GM19467 (cell line): ENCODE measurements around the gene RALGDS.
"Not testable (repeated sequence)": the region's sequence is repeated elsewhere in the genome, so short reads cannot be mapped to it uniquely, and the experiment has no call there.

Experiments
- ATAC-seq: cut with Tn5 transposase; IDR thresholded peaks from one replicate; pipeline ENCODE4 v1.9.1; 2021; ENCODE audit warnings: mild to moderate bottlenecking, moderate library complexity; ENCODE audit not compliant: unreplicated experiment

Gene RALGDS

DNA sequence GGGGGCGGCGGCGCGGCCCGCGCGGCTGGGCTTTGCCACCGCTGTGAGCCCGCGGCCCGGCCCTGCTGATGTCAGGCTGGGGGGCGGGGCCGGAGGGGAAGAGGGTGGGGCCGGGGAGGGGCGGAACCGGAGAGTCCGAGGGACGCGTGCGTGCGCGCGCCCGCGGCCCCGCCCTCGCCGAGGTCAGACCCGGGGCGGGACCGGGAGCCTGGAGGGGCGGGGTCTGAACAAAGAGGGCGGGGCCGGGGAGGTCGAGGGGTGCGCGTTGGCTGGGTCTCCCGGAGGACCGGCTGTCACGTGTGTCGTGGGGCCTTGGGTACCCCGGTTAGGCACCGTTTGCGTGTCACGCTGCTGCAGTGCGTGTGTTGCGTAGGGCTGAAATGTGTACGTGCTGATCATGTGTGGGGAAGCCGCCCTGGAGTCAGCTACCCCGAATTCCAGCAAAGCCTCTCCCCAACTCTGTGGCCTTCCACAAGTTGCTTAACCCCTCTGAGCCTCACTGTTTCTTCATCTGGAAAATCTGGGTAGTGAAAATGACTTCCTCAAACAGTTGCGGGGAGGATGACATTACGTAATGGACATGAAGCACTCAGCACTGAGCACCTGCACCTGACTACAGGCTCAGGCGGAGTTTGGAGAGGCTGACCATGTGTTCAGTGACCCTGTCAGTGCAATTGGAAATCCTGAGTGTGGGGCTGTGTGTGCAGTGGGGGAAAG lies at the start of gene RALGDS:
Gene RALGDS (minus strand): TSS at position 43 of the 717 bp plus-strand sequence. CDS start 86 bp downstream, outside the sequence.
- peak; percentile 60 for ATAC-seq

DNA sequence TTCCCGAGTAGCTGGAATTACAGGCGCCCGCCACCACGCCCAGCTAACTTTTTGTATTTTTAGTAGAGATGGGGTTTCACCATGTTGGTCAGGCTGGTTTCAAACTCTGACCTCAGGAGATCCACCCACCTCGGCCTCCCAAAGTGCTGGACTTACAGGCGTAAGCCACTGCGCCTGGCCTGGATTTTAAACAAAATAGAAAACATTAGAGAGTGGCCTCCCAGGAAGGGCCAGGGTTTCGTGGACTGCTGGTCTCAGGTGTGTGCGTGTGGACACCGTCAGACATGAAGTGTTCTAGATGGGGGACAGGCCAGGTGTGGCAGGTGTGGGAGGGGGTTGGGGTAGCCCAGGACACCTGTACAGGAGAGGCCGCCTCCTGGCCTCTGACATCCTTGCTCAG lies 49.7 kb upstream of the RALGDS start:
- ATAC-seq: no peak

- ATAC-seq: not testable (repeated sequence)
These were observed 48.6 kb upstream of the RALGDS start for GRCh38 chr9:133169687-133170086.

GRCh38 chr9:133169102-133169501 lies 48.1 kb upstream of the RALGDS start:
- ATAC-seq: no peak

- ATAC-seq: no peak
These were observed 47.4 kb upstream of the RALGDS start for GRCh38 chr9:133168432-133168831.

- no peak for ATAC-seq
These were observed 46.7 kb upstream of the RALGDS start for GRCh38 chr9:133167769-133168168.

DNA sequence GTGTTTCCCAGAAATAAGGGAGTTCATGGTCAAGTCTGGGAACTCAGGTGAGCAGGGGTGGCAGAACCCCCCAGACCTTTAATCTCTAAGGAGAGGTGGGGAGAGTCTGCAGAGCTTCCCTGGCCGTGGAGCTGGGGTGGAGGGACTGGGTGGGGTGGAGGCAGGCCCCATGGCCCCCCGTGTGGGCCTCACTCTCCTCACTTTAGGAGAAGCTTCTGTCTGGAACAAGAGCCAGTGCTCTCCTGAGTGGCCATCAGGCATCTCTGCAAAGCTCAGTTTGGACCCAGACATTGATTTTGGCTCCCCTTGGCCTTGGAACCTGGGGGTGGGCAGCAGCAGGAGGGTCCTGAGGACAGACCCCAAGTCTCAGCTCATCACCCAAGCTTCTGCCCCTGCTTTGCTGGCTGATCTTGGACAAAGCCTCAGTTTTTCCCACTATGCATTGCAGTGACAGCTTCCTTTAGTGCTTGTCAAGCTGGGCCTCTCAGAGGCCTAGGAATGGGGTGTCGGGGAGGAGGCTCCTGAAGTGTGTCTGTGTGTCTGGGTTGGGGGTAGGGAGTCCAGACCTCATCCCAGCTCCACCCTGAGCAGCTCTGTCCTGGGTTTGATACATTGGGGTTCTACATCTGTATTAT lies 46.2 kb upstream of the RALGDS start:
- no peak for ATAC-seq

DNA sequence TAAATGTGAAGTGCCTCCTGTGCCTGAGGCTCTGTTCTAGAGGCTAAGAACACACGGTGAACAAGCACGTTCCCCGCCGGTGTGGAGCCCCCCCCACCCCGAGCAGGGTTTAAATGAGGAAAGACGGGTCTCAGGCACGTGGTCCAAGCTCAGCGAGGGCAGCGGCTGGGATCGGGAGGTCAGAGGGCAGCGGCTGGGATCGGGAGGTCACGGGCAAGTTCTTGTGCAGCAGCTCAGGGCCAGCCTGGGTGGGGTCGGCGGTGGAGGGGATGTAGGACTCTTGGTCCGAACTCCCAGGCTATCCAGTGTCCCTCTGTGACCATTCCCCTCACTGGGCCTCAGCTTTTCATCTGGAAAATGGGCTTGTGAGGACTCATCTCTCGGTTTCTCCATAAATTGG lies 45.4 kb upstream of the RALGDS start:
- ATAC-seq: no peak

DNA sequence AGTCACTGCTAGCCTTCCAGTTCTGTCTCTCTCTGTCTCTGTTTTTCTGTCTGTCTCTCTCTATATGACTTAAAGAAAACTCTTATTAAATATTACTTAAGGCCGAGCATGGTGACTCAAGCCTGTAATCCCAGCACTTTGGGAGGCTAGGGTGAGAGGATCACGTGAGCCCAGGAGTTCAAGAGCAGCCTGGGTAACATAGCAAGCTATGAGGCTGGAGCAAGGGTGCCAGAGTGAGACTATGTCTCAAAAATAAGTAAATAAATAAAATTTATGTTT lies 44.4 kb upstream of the RALGDS start:
- no peak for ATAC-seq

DNA sequence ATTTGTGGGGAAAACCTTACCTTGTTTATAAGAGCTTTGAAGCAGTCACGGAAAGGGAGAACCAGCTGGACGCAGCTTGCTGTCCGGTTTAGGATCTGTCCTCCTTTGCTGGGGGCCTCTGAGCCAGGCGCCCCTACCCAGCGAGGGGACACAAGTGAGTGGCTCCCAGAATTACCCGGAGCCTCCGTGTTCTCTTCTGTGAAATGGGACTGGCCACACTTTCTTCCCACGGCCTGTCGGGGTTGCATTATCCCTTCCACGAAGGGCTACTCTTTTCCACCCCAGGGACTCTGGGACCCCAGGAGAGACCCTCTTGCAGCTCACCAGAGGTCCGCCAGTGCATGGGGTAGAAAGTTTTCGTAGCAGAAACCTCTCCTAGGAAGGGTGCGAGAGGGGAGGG lies 43.2 kb upstream of the RALGDS start:
- ATAC-seq: no peak

- ATAC-seq: no peak
These were observed 42.6 kb upstream of the RALGDS start, which contains the start of gene GBGT1 for GRCh38 chr9:133163504-133164172. TSS of gene GBGT1 (minus strand) at chr9:133163914. CDS start at chr9:133162412, 1,502 bp downstream.

DNA sequence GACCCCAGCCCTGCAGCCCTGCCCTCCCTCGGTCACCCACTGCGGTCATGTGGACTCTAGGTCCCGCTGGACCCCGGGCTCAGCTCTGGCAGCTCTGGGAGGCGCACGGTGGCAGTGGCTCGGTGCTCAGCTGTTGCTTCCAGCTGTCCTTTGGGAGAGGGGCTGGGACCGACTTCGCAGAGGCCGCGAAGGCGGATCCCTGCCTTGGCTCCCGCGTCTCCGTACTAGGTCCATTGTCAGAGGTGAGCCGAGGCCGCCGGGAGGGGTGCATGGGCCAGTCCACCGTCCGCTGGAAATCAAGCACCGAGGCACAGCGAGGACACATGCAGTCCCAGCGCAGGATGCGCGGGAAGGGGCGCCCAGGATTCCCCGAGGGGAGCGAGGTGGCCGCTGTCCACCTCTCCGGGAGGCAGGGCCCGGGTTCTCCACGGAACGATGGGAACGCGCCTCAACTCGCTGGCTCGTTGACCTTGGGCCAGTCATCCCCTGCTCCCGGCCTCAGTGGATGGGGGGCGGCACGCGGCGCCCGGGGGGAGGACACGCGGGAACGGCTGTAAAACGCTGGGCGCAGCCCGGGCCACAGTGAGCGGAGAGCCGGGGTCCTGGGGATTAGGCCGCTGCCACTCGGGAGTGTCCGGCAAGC lies 41.9 kb upstream of the RALGDS start:
- no peak for ATAC-seq

DNA sequence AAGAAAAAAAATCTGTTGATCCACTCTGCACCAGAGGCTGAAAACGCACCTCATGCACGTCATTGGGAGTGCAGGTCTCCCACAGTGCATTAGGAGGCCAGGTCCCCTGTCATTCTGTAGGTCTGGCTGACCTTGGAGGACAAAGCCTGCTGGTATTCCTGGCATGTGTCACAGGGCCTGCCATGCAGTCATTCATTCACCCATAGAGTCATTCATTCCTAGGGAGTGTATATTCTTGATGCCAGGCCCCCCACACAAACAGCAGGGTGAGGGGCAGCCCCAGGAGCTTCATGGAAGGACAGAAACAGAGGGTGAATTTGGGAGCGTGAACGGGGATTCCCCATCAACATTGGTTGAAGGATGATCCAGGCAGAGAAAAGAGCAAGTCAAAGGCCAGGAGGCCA lies 40.5 kb upstream of the RALGDS start:
- ATAC-seq: no peak

- ATAC-seq: peak; percentile 54
These were observed 39.9 kb upstream of the RALGDS start for GRCh38 chr9:133160742-133161546.

GRCh38 chr9:133158695-133159094 lies 37.7 kb upstream of the RALGDS start:
- ATAC-seq: no peak

- ATAC-seq: no peak
These were observed 34.1 kb upstream of the RALGDS start for GRCh38 chr9:133155156-133155555.

GRCh38 chr9:133154097-133154989 lies 33.3 kb upstream of the RALGDS start:
- no peak for ATAC-seq

DNA sequence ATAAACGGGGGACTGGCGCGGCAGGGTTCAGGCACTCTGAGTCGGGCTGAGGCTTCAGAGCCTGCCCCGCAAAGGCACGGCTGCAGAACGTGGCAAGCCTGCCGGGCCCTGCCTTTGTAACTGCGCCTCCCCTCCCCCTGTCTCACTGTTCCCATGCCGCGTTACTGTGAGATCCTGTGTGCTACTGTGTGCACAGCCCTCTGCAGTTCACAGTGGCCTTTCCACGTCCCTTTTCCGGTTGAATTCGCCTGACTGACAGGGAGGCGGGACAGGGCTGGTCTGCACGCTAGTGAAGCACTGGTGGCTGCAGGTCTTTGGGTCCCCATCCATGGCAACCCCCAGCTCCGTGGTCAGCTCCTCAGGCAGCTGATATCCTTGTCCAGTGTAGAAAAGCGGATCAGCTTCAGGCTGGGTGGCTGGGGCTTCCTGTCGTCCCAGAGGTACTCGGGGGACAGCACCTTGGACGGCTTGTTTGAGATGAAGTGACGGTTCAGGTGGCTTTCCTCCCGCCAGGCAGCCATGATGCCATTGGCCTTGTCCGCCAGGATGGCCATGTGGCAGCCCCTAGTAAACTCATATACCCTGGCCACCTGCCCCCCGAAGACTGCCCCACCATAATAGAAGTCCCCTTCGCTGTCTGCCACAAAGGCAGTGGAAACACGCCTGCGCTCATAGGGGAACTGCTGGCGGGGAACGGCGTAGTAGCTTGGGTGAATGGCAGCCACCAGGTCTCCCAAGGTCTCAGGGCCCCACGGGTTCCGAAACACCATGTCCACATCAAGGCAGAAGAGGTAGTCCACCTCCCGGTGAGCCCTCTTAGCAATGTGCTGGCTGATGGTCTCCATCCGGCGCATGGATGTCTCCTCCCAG lies 32.4 kb upstream of the RALGDS start:
- no peak for ATAC-seq
